GM18502 (cell line): ENCODE data around the gene HDAC4.

Experiments
- ATAC-seq: cut with Tn5 transposase; IDR thresholded peaks from one replicate; pipeline ENCODE4 v1.9.1; 2021; ENCODE audit warnings: mild to moderate bottlenecking; ENCODE audit not compliant: unreplicated experiment, poor library complexity

HDAC4 gene

DNA sequence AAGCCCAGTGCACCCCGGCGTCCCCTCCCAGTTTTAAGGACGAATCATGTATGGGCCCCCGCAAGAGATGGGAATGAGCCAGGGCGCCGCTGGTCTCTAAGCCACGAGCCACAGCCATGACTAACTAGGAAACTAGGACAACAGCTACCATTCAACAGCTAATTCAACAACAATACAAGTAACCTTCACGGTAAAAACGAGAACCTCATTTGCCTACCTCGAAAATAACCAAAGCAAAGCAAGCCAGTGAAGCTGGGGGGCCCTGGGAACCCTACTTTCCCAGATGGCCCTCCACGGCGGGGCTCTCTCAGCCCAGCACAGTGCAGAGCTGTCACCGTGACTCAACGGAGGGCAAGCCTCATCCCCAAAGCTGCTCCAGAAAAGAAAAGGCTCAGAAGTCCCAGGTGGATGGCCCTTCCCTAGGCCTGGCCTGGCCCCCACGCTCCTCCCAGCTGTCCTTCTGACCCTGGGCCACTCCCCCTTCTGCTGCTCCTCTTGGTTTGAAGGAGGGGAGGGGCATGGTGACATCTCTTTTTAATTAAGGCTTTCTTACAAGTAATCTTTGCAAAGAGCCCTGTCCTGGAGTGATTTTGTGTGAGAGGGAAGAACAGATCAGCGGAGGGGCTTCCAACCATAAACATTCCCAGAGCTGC lies 126.3 kb downstream of the HDAC4 start:
- ATAC-seq, result no peak

GRCh38 chr2:239273280-239274234 lies 127.3 kb downstream of the HDAC4 start:
- ATAC-seq, result no peak

DNA sequence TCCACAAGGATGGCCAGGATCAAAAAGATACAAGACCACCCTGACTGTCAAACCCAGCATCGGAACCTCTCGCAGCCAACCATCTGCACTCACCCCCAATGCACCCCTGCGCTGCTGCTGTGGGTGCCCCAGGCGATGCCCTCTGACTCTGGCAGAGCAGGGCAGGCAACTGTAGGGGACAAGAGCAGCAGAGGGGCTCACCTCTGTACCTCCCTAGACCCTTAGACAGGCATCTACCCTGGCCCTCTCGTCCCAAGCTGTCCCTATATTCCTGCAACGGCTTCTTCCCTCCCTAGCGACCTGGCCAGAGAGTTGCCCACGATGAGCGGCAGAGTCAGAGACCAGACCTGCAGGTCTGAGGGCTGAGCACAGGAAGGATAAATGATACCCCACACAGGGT lies 128.2 kb downstream of the HDAC4 start:
- ATAC-seq, result no peak

DNA sequence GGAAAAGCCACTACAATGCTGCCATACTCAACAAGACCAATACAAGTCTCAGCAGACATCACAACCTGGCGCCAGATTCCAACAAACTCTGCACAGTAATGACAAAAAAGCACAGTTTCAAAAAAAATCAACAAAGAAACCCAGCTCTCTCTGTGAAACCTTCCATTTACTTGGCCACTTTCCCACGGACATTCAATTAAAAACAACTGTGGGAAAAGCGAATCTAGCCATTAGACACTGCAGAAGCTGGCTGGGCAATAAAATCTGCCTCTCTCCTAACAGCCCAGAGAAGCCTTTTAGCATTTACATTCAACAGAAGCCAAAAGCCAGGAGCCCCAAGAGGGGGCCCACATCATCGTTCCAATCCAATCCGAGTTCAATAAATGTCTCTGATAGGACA lies 128.9 kb downstream of the HDAC4 start:
- no peak for ATAC-seq

- no peak for ATAC-seq
Observed at GRCh38 chr2:239271471-239271870, 129.3 kb downstream of the HDAC4 start.

DNA sequence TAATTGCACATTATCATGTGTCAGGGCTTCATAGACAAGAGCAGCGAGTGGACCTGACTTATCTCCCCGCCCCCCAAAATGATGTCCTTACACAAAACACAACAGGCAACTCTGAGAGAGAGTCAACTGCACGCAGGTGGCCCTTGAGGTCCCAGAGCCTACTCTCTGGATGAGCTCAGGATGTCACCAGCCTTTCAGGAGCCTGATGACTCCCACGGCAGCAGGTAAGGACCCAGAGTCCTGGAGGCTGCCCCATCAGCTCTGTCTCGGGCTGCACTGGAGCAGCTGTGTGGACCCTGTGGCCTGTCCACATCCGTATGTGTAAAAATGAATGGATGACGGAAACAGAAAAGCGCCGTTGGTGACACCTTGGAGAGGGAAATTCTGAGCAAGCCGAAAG lies 130.9 kb downstream of the HDAC4 start:
- ATAC-seq, result no peak

DNA sequence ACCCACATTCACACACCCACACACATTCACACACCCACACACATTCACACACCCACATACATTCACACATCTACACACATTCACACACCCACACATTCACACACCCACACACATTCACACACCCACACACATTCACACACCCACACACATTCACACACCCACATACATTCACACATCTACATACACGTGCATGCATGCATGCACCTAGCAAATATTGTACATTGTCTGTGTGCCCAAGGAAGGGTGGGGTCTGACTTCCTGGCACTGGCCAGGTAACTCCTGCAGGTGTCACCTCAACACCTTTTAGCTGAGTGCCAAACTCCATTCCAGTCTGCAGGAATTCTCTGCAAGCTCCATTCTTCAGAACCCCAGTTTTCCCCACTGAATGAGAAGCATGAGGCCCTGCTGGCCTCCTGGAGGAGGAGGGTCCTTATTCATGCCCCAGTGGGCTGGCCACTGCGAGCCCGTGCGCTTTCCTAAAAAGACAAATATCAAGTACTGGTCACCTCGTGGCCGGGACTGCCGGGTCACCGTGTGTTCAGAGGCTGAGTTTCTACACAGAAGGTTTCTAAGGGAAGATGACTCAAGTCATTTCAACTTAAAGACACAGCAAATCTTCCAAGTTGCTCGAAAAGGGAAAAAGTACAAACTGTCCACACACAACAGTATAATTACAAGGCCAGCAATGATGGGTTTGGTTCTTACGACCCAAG lies 131.5 kb downstream of the HDAC4 start:
- ATAC-seq, result no peak

GRCh38 chr2:239268549-239268948 lies 132.3 kb downstream of the HDAC4 start:
- no peak for ATAC-seq

DNA sequence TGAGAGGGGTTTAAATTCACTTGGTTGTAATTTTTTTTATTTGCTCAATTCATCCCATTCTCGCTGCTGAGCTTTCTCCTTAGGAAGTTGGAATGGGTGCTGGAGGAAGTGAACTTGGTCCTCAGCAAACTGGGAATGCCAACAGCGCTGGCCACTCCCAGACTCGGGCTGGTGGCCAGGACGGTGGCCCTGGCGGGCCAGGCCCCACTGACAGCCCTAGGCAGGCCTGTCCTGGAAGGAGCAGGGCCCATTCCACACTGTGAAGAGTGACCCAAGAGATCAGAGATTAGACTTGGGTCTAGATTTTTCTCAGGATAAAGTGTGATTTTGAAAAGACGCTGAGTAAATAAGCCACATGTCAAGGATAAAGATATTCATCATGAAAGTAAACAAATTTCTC lies 132.7 kb downstream of the HDAC4 start:
- ATAC-seq, result no peak

GRCh38 chr2:239267288-239267951 lies 133.4 kb downstream of the HDAC4 start:
- ATAC-seq, result peak; percentile 93

DNA sequence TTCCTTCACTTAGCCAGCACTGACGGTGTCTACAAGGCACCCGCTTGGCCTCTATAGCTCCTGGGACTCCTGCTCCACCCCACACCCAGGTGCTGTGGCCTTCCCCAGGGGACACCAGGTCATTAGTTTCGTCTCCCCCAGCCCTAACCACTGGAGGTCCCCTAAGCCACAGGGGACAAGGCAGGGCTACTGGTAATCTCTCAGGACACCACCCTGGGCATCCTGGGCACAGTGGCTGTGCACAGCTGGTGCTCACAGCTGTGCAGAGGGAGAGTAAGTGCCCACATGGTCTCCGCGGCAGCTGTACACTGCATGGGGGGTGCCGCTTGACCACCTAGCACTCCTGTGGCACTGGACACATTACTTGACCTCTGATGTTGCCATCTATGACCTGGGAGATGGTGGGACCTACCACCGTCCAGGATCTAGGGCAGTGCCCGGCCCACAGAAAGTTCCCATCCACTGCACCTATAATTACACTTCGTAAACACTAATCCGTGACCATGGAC lies 134.0 kb downstream of the HDAC4 start:
- no peak for ATAC-seq

- no peak for ATAC-seq
Observed at GRCh38 chr2:239266434-239266766, 134.4 kb downstream of the HDAC4 start.

- ATAC-seq, result no peak
Observed at GRCh38 chr2:239265681-239266433, 135.0 kb downstream of the HDAC4 start.

GRCh38 chr2:239264838-239265651 lies 135.8 kb downstream of the HDAC4 start:
- ATAC-seq, result peak; percentile 57

DNA sequence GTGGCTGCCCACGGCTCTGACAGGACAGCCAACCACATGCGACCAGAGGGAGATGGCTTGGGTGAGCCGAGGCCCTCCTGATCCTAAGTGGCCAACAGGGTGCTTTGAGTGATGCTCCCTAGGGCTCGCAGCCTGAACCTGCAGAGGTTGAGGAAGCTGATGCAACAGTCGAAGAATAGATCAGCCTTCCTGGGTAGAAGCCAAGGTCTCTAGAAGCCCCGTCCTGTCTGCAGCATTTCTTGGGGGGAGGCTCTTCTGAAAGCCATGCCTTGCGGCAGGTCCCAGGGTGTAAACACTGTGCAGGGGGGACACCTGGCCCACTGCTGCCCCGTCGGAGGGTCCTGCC lies 136.4 kb downstream of the HDAC4 start:
- no peak for ATAC-seq

DNA sequence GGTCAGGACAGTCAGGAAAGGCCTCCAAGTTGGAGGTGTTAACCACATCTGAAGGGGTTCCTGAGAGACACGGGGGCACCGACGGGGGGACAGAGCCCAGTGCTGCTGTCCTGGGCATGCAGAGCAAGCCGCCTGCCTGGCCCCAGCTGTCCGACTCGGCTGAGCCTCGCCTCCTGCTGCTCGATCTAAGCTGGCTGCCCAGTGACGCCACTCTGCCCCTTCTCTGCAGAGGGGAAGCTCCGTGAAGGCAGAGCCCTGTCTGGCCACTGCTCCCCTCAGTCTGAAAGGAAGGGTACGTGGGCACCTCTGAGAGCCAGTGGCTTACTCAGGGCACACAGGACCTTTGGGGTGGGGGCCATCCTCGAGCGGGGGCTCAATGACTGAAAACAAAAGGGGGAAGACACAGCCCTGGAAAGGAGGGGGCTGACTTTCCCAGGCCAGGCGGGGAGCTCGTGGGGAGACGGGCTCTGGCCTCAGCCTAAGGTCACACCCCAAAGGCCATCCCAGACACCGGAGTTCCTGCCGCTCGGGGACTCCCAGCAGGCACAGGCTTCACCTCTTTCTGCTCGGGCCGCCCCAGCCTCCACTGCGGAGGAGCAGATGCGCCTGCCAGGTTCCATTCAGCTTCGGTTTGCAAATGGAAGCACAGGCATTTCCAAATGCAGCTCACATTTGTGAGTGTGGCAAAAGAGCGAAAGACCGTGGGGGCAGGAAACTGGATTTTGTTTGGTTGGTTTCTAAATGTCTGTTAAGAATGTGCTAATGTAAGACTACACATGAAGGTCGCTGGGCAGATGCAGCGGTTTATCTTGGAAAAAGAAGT lies 136.9 kb downstream of the HDAC4 start:
- no peak for ATAC-seq

- ATAC-seq, result no peak
Observed at GRCh38 chr2:239263231-239263630, 137.6 kb downstream of the HDAC4 start.
